GM21717 (cell line): ENCODE results near the gene CYP11A1.
A peak's percentile ranks its signal among the peaks of the same experiment; 100 is the strongest.
"Not testable (repeated sequence)": the region's sequence is repeated elsewhere in the genome, so short reads cannot be mapped to it uniquely, and the experiment has no call there.

Source experiments
- ATAC-seq: cut with Tn5 transposase; IDR thresholded peaks from one replicate; pipeline ENCODE4 v1.9.1; 2021; ENCODE audit warnings: mild to moderate bottlenecking, moderate library complexity; ENCODE audit not compliant: unreplicated experiment

Gene CYP11A1

GRCh38 chr15:74376226-74376625 is 8.8 kb upstream of the CYP11A1 start:
- no peak for ATAC-seq

- no peak for ATAC-seq
Measured at GRCh38 chr15:74375303-74375693, 7.9 kb upstream of the CYP11A1 start.

- no peak for ATAC-seq
Measured at GRCh38 chr15:74374648-74375302, 7.3 kb upstream of the CYP11A1 start.

GRCh38 chr15:74373731-74374647 is 6.5 kb upstream of the CYP11A1 start:
- peak; percentile 50 for ATAC-seq

GRCh38 chr15:74373056-74373650 is 5.7 kb upstream of the CYP11A1 start:
- ATAC-seq, result no peak

GRCh38 chr15:74370471-74370870 is 3.0 kb upstream of the CYP11A1 start:
- no peak for ATAC-seq

GRCh38 chr15:74369756-74370155 is 2.3 kb upstream of the CYP11A1 start:
- ATAC-seq, result no peak

DNA sequence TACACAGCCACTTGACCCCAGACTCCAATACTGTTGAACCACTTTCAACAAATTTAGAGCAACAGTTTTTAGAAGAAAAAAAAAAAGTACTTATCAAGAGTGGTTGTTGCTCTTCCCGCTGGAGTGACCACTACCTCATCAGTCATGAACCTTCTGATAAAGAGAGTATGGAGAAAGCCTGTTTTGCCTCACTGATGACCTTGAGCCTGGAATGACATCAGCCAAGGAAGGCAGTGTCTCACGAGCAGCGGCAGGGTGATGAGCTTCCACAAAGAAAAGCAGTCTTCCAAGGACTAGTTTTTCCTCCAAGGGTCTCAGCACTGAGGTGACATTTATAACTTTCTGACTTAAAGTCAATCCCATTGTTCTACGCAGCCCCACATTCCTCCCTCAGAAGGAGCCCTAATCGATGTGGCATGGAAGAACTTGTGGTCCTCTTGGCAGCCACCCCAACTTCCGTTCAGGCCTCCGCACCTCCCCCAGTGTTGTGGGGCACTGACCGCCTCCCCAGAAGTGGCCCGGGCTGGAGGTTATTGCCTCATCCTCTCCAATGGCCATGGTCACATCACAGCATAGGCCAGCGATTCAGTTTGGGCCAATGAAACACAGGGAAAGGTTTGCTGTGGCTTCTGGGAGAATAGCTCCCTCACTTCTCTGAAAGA is 1.8 kb upstream of the CYP11A1 start:
- ATAC-seq, result no peak

GRCh38 chr15:74368121-74368520 is 675 bp upstream of the CYP11A1 start:
- ATAC-seq, result no peak

- no peak for ATAC-seq
Measured at GRCh38 chr15:74365598-74366445, 1.6 kb downstream of the CYP11A1 start.

DNA sequence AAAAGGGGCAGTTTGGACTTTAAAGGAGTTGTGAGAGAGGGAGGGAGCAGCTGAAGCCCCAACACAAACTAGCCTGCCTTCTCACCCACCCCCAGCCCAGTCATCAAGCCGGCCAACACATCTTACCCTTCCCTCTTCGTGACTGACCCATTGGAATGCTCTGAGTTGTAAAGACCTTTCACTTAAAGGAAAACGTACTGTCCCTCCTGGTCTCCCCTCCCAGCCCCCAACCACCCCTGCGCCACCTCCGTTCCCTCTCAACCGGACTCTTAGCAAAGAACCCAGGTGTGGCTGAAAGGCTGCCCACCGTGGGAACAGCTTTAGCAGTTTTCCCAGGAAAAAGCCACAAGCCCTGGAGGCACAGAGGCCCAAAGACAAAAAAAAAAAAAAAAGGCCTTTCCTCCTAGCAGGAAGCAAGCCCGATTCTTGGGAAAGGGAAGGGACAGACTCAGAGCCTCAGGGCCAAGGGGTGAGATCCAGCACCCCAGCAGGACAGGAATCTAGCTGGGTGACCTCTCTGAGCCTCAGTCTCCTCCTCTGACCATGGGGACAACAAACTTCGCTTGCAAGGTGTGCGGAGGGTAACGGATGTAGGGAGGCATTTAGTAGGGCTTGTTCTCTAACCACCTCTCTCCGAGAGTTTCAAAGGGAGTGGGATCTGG is 2.4 kb downstream of the CYP11A1 start:
- no peak for ATAC-seq

DNA sequence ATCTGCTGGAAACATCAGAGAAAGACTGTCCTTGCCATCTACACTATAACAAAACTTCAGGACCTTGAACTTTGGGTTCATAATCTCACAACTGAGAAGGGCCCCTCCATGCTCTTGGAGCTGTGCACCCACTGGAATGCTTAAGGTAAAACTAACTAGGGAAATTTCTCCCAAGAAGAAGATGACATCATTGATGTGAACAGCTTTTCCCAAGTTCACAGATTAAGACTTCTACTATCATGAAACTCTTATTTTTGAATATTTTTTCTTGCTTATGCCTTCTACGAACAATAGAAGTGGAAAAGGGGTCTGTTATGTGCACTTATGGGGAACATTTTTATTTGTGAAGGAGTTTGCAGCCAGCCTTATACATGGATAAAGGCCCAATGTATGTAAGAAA is 5.0 kb downstream of the CYP11A1 start:
- no peak for ATAC-seq

DNA sequence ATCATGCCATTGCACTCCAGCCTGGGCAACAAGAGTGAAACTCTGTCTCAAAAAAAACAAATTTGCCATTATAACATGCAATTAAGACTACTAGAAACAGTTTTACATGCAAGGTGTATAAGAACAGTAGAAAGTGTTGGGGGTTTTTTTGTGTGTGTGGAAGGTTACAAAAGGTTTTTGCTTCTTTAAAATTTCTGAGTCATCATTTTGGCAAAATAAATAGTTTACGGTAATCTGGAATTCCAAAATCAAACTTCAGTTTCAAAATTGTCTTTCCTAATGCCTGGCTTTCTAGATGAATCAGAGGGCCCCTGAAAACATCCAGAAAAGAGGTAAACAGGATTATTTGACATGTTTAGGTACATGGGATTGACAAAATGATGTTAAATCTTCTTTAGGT is 6.6 kb downstream of the CYP11A1 start:
- ATAC-seq, result not testable (repeated sequence)

DNA sequence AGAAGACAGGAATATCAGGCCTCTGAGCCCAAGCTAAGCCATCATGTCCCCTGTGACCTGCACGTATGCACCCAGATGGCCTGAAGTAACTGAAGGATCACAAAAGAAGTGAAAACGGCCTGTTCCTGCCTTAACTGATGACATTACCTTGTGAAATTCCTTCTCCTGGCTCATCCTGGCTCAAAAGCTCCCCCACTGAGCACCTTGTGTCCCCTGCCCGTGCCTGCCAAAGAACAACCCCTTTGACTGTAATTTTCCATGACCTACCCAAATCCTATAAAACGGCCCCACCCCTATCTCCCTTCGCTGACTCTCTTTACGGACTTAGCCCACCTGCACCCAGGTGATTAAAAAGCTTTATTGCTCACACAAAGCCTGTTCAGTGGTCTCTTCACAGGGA is 8.1 kb downstream of the CYP11A1 start:
- ATAC-seq, result not testable (repeated sequence)

DNA sequence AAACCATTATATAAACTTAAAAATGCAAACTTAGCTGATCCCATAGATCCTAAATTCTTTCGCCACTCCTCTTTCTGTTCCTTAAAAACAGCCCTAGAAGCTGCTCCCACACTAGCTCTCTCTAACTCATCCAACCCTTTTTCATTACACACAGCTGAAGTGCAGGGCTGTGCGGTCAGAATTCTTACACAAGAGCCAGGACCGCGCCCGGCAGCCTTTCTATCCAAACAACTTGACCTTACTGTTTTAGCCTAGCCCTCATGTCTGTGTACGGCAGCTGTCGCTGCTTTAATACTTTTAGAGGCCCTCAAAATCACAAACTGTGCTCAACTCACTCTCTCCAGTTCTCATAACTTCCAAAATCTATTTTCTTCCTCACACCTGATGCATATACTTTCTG is 9.9 kb downstream of the CYP11A1 start:
- ATAC-seq, result not testable (repeated sequence)

GRCh38 chr15:74356050-74356449 is 11.4 kb downstream of the CYP11A1 start:
- not testable (repeated sequence) for ATAC-seq

GRCh38 chr15:74353992-74354391 is 13.5 kb downstream of the CYP11A1 start:
- not testable (repeated sequence) for ATAC-seq

DNA sequence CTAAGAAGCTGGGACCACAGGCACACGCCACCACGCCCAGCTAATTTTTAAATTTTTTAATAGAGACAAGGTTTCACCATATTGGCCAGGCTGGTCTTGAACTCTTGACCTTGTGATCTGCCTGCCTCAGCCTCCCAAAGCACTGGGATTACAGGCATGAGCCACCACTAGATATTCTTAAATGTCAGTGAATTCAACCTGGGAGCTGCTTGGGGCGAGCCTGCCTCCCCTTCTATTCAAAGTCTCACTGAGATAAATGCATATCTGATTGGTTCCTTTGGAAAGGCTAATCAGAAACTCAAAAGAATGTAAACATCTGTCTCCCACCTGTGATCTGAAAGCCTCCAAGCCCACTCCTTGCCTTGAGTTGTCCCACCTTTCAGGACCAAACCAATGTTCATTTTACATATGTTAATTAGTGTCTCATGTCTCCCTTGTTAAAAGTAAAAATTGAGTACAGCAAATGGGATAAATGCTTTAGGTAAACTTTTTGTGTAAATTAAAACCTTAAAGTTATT is 15.0 kb downstream of the CYP11A1 start:
- no peak for ATAC-seq

- ATAC-seq, result no peak
Measured at GRCh38 chr15:74351670-74352069, 15.8 kb downstream of the CYP11A1 start.
